Body of pancreas (tissue), 4 donors: ENCODE measurements around the gene GPBP1L1. TPM values are rescaled to one million over a fixed set of nuclear protein-coding genes. Genes with fewer than 3 reads are reported as not detected.

ENCODE experiments used
- ATAC-seq: fragments of 150-250 bp; one replicate; pipeline ENCODE4 v1.9.1; 2016
- DNase-seq, 4 donors: peaks; one replicate each; pipeline ENCODE4 v3.0.0-alpha.2; 2019
- H3K27ac ChIP-seq, 4 donors: fragments of 200-600 bp; sonication (generic); 1 replicate in 3 of 4; 2 replicates in 1 of 4; pipeline versions ENCODE4 v1.5.1 to v1.6.1; 2016 to 2019; ENCODE audit warnings: mild to moderate bottlenecking in 1 of 4, mixed read lengths in 1 of 4, moderate library complexity in 1 of 4
- H3K27me3 ChIP-seq, 2 donors: fragments of 200-600 bp; sonication (generic); one replicate each; pipeline ENCODE4 v1.6.0; 2016; ENCODE audit warnings: mild to moderate bottlenecking in 1 of 2
- H3K36me3 ChIP-seq, 2 donors: fragments of 200-600 bp; sonication (generic); replicated peaks in 1 of 2; 2 replicates each; pipeline ENCODE4 v1.5.1; 2016; ENCODE audit warnings: low read depth in 2 of 2; ENCODE audit not compliant: insufficient read depth in 1 of 2
- H3K4me1 ChIP-seq: fragments of 200-600 bp; sonication (generic); one replicate; pipeline ENCODE4 v1.6.0; 2016
- H3K4me3 ChIP-seq, 2 donors: fragments of 200-600 bp; sonication (generic); 1 replicate in 1 of 2; 2 replicates in 1 of 2; pipeline ENCODE4 v1.5.1; 2016 to 2019
- H3K9me3 ChIP-seq, 3 donors: fragments of 200-600 bp; sonication (generic); 1 replicate in 2 of 3; 2 replicates in 1 of 3; pipeline ENCODE4 v1.5.1; 2016
- POLR2A ChIP-seq, 3 donors: fragments of 450-650 bp; IDR thresholded peaks; one replicate each; pipeline ENCODE4 v1.6.1; 2016; ENCODE audit warnings: antibody characterized with exemption in 3 of 3, mild to moderate bottlenecking in 2 of 3
- WGBS, 2 donors: methylation state at CpG; one replicate each; pipeline ENCODE4 v1.1.5; 2017; 5-methylcytosine and 5-hydroxymethylcytosine counted together
- intact Hi-C: fragments of 100-400 bp; cut with DNase I; formaldehyde crosslinking; loops from one replicate; pipeline ENCODE4 v1.15.1; 2023
- total RNA-seq, 2 donors: library from RNA; depleted of rRNA; stranded (reverse); fragments of >200 nt; gene quantifications; one replicate each; pipeline ENCODE4 v1.1.0, GENCODE V29; 2016
- TF ChIP-seq, protein P1 (sequence below), 7 experiments: fragments of 450-650 bp in 4 of 7; fragments of 200-600 bp in 3 of 7; sonication (generic) in 3 of 7; IDR thresholded peaks; one replicate each; pipeline ENCODE4 v1.5.1; 2016 to 2019; ENCODE audit warnings: antibody characterized with exemption in 7 of 7

The GPBP1L1 gene
- total RNA-seq, 2 donors from 2014 or later: 61.0 to 90.0 TPM

DNA sequence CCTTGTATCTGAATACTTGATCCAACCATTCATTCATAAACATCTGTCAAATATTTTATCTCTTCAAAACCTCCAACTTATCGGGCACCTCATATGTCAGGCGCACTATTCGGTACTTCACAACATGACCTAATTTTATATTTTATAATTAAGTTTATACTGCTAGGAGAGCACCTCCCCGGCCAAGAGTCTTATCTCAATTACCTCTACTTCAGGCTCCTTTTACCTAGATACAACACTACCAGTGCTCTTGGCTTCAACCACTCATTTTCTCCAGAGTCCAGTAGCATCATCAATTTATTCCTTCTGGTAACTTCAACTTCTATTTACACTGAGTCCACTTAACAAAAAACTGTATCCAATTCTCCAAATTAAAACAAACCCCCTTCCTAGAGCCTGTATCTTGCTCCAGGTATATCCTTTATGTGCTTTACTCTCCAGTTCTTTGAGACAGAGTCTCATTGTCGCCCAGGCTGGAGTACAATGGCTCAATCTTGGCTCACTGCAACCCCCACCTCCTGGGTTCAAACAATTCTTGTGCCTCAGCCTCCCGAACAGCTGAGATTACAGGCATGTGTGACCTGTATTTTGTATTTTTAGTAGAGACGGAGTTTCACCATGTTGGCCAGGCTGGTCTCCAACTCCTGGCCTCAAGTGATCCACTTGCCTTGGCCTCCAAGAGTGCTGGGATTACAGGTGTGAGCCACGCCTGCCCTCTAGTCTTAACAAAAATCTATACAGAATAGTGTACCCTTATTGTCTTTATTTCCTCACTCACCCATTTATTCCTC, 18.8 kb downstream of the GPBP1L1 start:
- TF ChIP-seq POLR2A (IDR thresholded peaks at IDR 0.05): no peak
- TF ChIP-seq, protein P1, sequence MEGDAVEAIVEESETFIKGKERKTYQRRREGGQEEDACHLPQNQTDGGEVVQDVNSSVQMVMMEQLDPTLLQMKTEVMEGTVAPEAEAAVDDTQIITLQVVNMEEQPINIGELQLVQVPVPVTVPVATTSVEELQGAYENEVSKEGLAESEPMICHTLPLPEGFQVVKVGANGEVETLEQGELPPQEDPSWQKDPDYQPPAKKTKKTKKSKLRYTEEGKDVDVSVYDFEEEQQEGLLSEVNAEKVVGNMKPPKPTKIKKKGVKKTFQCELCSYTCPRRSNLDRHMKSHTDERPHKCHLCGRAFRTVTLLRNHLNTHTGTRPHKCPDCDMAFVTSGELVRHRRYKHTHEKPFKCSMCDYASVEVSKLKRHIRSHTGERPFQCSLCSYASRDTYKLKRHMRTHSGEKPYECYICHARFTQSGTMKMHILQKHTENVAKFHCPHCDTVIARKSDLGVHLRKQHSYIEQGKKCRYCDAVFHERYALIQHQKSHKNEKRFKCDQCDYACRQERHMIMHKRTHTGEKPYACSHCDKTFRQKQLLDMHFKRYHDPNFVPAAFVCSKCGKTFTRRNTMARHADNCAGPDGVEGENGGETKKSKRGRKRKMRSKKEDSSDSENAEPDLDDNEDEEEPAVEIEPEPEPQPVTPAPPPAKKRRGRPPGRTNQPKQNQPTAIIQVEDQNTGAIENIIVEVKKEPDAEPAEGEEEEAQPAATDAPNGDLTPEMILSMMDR (IDR thresholded peaks at IDR 0.05): no peak
- Histone ChIP-seq H3K9me3 (no peaks in the 10 kb centered on the region), H3K4me1 (peaks cover 26% of the 10 kb centered on the region), H3K36me3 (no peaks in the 10 kb centered on the region), H3K4me3 (no peak overlapping the region), H3K27ac (no peak overlapping the region), H3K27me3 (no peaks in the 10 kb centered on the region)
- ATAC-seq (no peak), DNase-seq (no peak)
- 62 to 69% methylated on average over 8 of the region's 8 CpGs for WGBS, 2 donors
- intact Hi-C loops: no loop called here

DNA sequence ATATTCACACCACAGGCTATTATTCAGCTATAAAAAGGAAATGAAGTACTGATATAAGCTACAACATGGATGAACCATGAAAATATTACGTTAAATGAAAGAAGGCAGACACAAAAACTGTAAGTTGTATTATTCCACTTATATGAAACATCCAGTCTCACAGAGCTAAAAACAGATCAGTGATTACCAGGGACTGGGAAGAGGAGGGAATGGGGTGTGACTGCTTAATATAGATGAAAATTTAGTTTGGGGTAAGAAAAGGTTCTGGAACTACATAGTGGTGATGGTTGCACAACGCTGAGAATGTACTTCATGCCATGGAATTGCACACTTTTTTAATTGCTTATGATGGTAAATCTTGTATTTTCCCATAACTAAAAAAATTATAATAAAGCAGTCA, 19.5 kb downstream of the GPBP1L1 start:
- no peak for DNase-seq
- Histone ChIP-seq H3K4me3 (no peak overlapping the region), H3K27ac (no peak overlapping the region), H3K9me3 (no peaks in the 10 kb centered on the region), H3K36me3 (no peaks in the 10 kb centered on the region), H3K4me1 (peaks cover 26% of the 10 kb centered on the region), H3K27me3 (no peaks in the 10 kb centered on the region)
- WGBS, 2 donors: 92 to 94% methylated on average over 2 of the region's 2 CpGs
- TF ChIP-seq, protein P1 (IDR thresholded peaks at IDR 0.05): no peak
- no peak for TF ChIP-seq POLR2A (IDR thresholded peaks at IDR 0.05)
- ATAC-seq: no peak
- intact Hi-C loops: no loop called here

DNA sequence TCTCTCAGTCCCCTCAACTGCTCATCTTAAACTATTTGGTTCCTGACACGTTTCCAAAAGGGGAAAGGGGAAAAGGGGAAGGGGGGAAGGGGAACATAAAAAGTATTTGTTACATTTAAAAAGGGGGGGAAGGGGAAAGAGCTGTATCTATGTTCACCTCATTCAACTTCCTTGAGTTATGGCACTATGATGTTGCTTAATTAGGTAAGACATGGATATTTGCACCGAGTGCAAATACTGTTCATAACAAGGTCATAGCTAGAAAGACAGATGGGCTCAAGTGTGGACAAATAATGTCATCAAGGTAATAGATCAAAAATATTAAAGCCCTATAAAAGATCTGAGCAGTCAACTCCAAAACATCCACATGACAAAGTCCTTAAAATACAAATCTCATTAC, 26.0 kb downstream of the GPBP1L1 start:
- DNase-seq (no peak), ATAC-seq (no peak)
- no peaks in the 10 kb centered on the region for H3K27me3 ChIP-seq
- TF ChIP-seq, protein P1 (IDR thresholded peaks at IDR 0.05): no peak
- TF ChIP-seq POLR2A (IDR thresholded peaks at IDR 0.05): no peak
- WGBS, 2 donors: 36 to 58% methylated on average over 2 of the region's 2 CpGs
- H3K4me1 ChIP-seq: no peaks in the 10 kb centered on the region
- H3K9me3 ChIP-seq: no peaks in the 10 kb centered on the region
- peaks cover 8 to 23% of the 10 kb centered on the region in 2 donors for H3K36me3 ChIP-seq
- H3K4me3 ChIP-seq: no peak overlapping the region
- no peak overlapping the region for H3K27ac ChIP-seq
- intact Hi-C loops: no loop called here

DNA sequence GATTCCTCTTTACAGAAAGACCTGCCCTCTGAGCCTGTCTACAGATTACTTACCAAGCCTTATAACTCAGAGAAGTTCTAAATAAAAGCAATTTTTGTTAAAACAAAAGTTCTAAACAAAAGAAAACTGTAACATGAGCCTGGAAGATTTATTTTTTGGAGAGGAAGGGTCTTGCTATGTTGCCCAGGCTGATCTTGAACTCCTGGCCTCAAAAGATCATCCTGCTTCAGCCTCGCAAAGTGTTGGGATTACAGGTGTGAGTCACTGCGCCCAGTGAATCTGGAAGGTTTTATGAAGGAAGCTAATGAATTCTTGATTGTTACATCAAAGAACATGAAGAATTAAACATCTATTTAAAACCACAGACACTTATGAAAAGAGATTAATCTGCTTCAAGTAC, 27.1 kb downstream of the GPBP1L1 start:
- intact Hi-C loops: no loop called here
- 95 to 100% methylated on average over 2 of the region's 2 CpGs for WGBS, 2 donors
- Histone ChIP-seq H3K36me3 (peaks cover 8 to 31% of the 10 kb centered on the region in 2 donors), H3K27ac (no peak overlapping the region), H3K4me1 (no peaks in the 10 kb centered on the region), H3K27me3 (no peaks in the 10 kb centered on the region), H3K4me3 (no peak overlapping the region), H3K9me3 (no peaks in the 10 kb centered on the region)
- DNase-seq (no peak), ATAC-seq (no peak)
- TF ChIP-seq POLR2A (IDR thresholded peaks at IDR 0.05): no peak
- TF ChIP-seq, protein P1 (IDR thresholded peaks at IDR 0.05): no peak

DNA sequence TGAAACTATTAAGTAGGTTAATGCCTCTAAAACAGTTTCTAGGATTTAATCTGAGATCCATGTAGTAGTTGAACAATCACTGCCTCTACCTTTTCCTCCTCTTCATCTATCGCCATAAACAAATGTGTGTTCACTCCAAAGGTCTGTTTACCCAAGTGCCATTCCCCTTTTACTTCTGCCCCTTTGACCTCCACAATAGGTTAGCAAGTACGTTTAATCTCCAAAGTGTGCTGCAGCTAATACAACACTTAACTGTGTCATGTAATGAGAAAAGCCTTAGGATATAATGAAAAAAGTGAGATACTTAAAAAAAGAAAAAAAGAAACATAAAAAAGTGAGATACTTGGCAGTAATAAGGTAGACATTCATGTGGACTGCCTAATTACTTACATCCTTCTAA, 28.2 kb downstream of the GPBP1L1 start:
- TF ChIP-seq, protein P1 (IDR thresholded peaks at IDR 0.05): no peak
- no peak for TF ChIP-seq POLR2A (IDR thresholded peaks at IDR 0.05)
- no peaks in the 10 kb centered on the region for H3K27me3 ChIP-seq
- no peaks in the 10 kb centered on the region for H3K9me3 ChIP-seq
- intact Hi-C loops: no loop called here
- H3K36me3 ChIP-seq: peaks cover 8 to 35% of the 10 kb centered on the region in 2 donors
- no peak overlapping the region for H3K4me3 ChIP-seq
- WGBS, 2 donors: 27 to 35% methylated on average over 2 of the region's 2 CpGs
- no peak for ATAC-seq
- no peaks in the 10 kb centered on the region for H3K4me1 ChIP-seq
- no peak overlapping the region for H3K27ac ChIP-seq
- no peak for DNase-seq
